NCI-H1048 (cell line): ENCODE results near the gene PPP1R7.

Source experiments
- DNase-seq: peaks from one replicate; lab custom pipeline; 2025; lab: John Stamatoyannopoulos, UW

PPP1R7 gene

GRCh38 chr2:241232736-241233575 is 82.7 kb downstream of the PPP1R7 start:
- no peak for DNase-seq
